A673 (cell line): ENCODE data around the gene CAPN1. TPM values are rescaled to one million over a fixed set of nuclear protein-coding genes. Genes with fewer than 3 reads are reported as not detected.

ENCODE experiments used
- BruUV-seq: library from RNA; stranded (reverse); fragments of 400-500 nt; replicated peaks from 2 replicates; lab custom pipeline; 2021; lab: Mats Ljungman, UMichigan
- CTCF ChIA-PET: fragments of 300-600 bp; sonication (Branson Sonifier 250); formaldehyde crosslinking; loops from one replicate; lab custom pipeline; 2022; ENCODE audit warnings: antibody characterized with exemption; lab: Charles Lee
- POLR2A ChIA-PET: fragments of 300-600 bp; sonication (Branson Sonifier 250); formaldehyde crosslinking; loops from one replicate; lab custom pipeline; 2022; ENCODE audit warnings: antibody characterized with exemption; ENCODE audit not compliant: low non-redundant PET; lab: Charles Lee
- DNase-seq: peaks from one replicate; pipeline ENCODE4 v3.0.0-alpha.2; 2015; ENCODE audit warnings: low spot score
- H3K27ac ChIP-seq: fragments of 200-600 bp; sonication (generic); 2 replicates; pipeline ENCODE4 v1.5.1; 2016; ENCODE audit warnings: mixed run types, low read depth, mild to moderate bottlenecking, mixed read lengths, antibody characterized with exemption, low read length; ENCODE audit not compliant: poor library complexity, severe bottlenecking
- H3K27me3 ChIP-seq: fragments of 200-600 bp; sonication (generic); replicated peaks from 2 replicates; pipeline ENCODE4 v1.6.1; 2017; ENCODE audit warnings: mixed run types, low read depth, mild to moderate bottlenecking, mixed read lengths, antibody characterized with exemption, low read length; ENCODE audit not compliant: insufficient read depth, poor library complexity
- H3K36me3 ChIP-seq: fragments of 200-600 bp; sonication (generic); 2 replicates; pipeline ENCODE4 v1.6.1; 2016; ENCODE audit warnings: mixed run types, mild to moderate bottlenecking, mixed read lengths, antibody characterized with exemption, low read length; ENCODE audit not compliant: insufficient read depth, poor library complexity, severe bottlenecking
- H3K4me1 ChIP-seq: fragments of 200-600 bp; sonication (generic); 2 replicates; pipeline ENCODE4 v1.6.1; 2017; ENCODE audit warnings: mixed run types, mild to moderate bottlenecking, mixed read lengths, antibody characterized with exemption, low read length; ENCODE audit not compliant: insufficient read depth, poor library complexity, severe bottlenecking
- H3K4me3 ChIP-seq: fragments of 200-600 bp; sonication (generic); 2 replicates; pipeline ENCODE4 v1.5.1; 2016; ENCODE audit warnings: low read depth, mixed run types, mild to moderate bottlenecking, mixed read lengths, low read length; ENCODE audit not compliant: poor library complexity, severe bottlenecking
- H3K9me3 ChIP-seq: fragments of 200-600 bp; sonication (generic); 2 replicates; pipeline ENCODE4 v1.6.1; 2016; ENCODE audit warnings: mixed run types, low read depth, mild to moderate bottlenecking, mixed read lengths, antibody characterized with exemption, low read length; ENCODE audit not compliant: poor library complexity, severe bottlenecking
- CTCF ChIP-seq: fragments of 300-800, 200-600 bp; sonication (generic); conservative IDR thresholded peaks from 2 replicates; pipeline ENCODE4 v1.5.1; 2017; ENCODE audit warnings: low read depth, mild to moderate bottlenecking, antibody characterized with exemption, low read length, moderate library complexity, mixed read lengths
- EZH2 ChIP-seq: fragments of 200-600 bp; sonication (generic); IDR thresholded peaks from 2 replicates; pipeline ENCODE4 v1.6.1; 2017; ENCODE audit warnings: borderline replicate concordance, low read depth, mild to moderate bottlenecking, mixed read lengths, antibody characterized with exemption, low read length; ENCODE audit not compliant: poor library complexity, severe bottlenecking
- intact Hi-C: fragments of 100-400 bp; cut with micrococcal nuclease; formaldehyde crosslinking; loops from one replicate; pipeline ENCODE4 v1.10.0; 2022; ENCODE audit not compliant: unreplicated experiment
- total RNA-seq: library from RNA; stranded (reverse); gene quantifications from 2 replicates; pipeline ENCODE4 v1.2.3, GENCODE V29; 2021

Gene CAPN1
- total RNA-seq, 1 experiment from 2014 or later, result 79.9 TPM

GRCh38 chr11:65224930-65225278 is 43.2 kb downstream of the CAPN1 start:
- no peak overlapping the region for H3K27ac ChIP-seq

DNA sequence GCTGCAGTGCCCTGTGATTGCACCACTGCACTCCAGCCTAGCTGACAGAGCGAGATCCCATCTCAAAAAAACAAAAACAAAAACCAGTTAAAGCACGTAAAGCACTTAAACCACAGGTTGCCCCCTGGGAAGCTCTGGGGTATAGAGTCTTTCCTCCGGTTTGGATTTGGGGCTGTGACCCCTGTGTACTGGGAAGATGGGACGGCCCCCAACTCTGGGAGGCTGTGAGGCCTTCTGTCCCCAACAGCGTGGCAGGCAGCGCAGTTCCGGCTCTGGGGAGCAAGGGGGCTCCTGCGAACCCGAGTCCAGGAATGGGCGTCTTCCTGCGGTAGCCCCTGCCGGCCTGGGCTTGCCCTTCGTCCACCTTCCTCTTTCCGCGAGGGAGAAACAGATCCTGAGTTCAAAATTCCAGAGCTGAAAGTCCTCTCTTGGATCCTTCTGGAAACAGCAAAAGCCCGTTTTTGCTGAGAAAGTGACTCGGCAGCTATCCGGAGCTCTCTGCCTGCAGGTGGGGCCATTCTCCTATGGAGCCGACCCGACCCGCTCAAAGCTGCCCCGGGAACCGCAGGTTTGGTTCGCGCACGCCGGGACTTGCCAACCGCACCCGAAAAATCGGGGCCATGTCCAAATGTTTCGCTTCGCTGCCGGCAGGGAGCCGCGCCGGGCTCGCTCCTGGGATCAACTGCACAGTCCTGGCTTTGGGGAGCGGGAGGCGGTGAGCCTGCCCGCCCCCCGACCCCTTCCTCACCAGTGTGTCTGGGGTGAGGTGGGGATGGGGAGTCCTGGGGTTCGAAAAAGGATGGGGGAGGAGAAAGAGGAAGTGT is 43.8 kb downstream of the CAPN1 start:
- no TSS peak for BruUV-seq
- POLR2A ChIA-PET, result no interaction called here

More at GRCh38 chr11:65224930-65225278, 43.2 kb downstream of the CAPN1 start:
- BruUV-seq, result no TSS peak
- Histone ChIP-seq H3K4me1 (peaks cover 12% of the 10 kb centered on the region), H3K9me3 (no peaks in the 10 kb centered on the region), H3K36me3 (no peaks in the 10 kb centered on the region), H3K27me3 (no peaks in the 10 kb centered on the region), H3K4me3 (no peak overlapping the region)
- no peak for TF ChIP-seq CTCF
- no peak for TF ChIP-seq EZH2
- ChIA-PET CTCF (interaction anchor here (0.5 to 1.8 kb wide), 10 partner anchors 23 to 286 kb away, joined by 3 to 18 read pairs (median 5); partner anchors contain the start of genes CDC42EP2 and DPF2), POLR2A (no interaction called here)
- peak; percentile 35 for DNase-seq
- intact Hi-C loops, result no loop called here

GRCh38 chr11:65226103-65226442 is 44.3 kb downstream of the CAPN1 start:
- no peak for TF ChIP-seq CTCF
- no peak for TF ChIP-seq EZH2
- Histone ChIP-seq H3K36me3 (no peaks in the 10 kb centered on the region), H3K4me3 (peak overlapping the region; percentile 51), H3K27ac (peak overlapping the region; percentile 53), H3K27me3 (no peaks in the 10 kb centered on the region), H3K9me3 (peaks cover 3% of the 10 kb centered on the region), H3K4me1 (peaks cover 12% of the 10 kb centered on the region)
- ChIA-PET CTCF (interaction anchor here (0.5 to 1.8 kb wide), 8 partner anchors 22 to 285 kb away, joined by 3 to 18 read pairs (median 6); partner anchors contain the start of gene CDC42EP2), POLR2A (no interaction called here)
- BruUV-seq, result no TSS peak
- intact Hi-C loops, result no loop called here
- no peak for DNase-seq

More for the DNA sequence above, 43.8 kb downstream of the CAPN1 start:
- intact Hi-C loops, result no loop called here
- peaks cover 3% of the 10 kb centered on the region for H3K9me3 ChIP-seq
- peak overlapping the region; percentile 53 for H3K27ac ChIP-seq
- peaks cover 12% of the 10 kb centered on the region for H3K4me1 ChIP-seq
- CTCF ChIA-PET, result interaction anchor here (0.5 to 1.8 kb wide), 11 partner anchors 23 to 285 kb away, joined by 3 to 18 read pairs (median 5); partner anchors contain the start of genes CDC42EP2 and DPF2
- no peaks in the 10 kb centered on the region for H3K36me3 ChIP-seq
- no peaks in the 10 kb centered on the region for H3K27me3 ChIP-seq
- H3K4me3 ChIP-seq, result peak overlapping the region; percentile 51
- peak; percentile 77 for DNase-seq
- TF ChIP-seq CTCF (peak; percentile 86), EZH2 (no peak)
